PFSK-1 (cell line): Measurements from ENCODE around the gene IFT88.

ENCODE experiments used
- FOXP2 ChIP-seq: optimal IDR thresholded peaks from 2 replicates; pipeline ENCODE3; 2011; ENCODE audit warnings: borderline replicate concordance, control low read depth, inconsistent platforms; ENCODE audit not compliant: insufficient read depth; ENCODE audit errors: extremely low read length, extremely low read depth
- POLR2AphosphoS5 ChIP-seq: IDR thresholded peaks from 2 replicates; pipeline ENCODE4 v1.6.1; 2012; ENCODE audit warnings: low read depth, mild to moderate bottlenecking, control low read depth, low read length, moderate library complexity
- SIN3A ChIP-seq: IDR thresholded peaks from 2 replicates; pipeline ENCODE4 v1.6.1; 2012; ENCODE audit warnings: mild to moderate bottlenecking, low read length, moderate library complexity, borderline replicate concordance; ENCODE audit not compliant: insufficient read depth
- TAF1 ChIP-seq: IDR thresholded peaks from 2 replicates; pipeline ENCODE4 v1.6.1; 2012; ENCODE audit warnings: low read length, control low read depth, borderline replicate concordance; ENCODE audit not compliant: insufficient read depth
- TF ChIP-seq, protein P1 (sequence below), 2 experiments: IDR thresholded peaks; 2 replicates each; pipeline versions ENCODE4 v1.6.1 to v1.8.0; 2011 to 2012; ENCODE audit warnings: low read depth in 2 of 2, low read length in 2 of 2, control low read depth in 1 of 2, inconsistent platforms in 1 of 2, mild to moderate bottlenecking in 1 of 2, moderate library complexity in 1 of 2; ENCODE audit not compliant: insufficient read depth in 1 of 2

The IFT88 gene

GRCh38 chr13:20686167-20686566 lies 119.2 kb downstream of the IFT88 start:
- no peak for TF ChIP-seq FOXP2
- no peak for TF ChIP-seq TAF1
- TF ChIP-seq, protein P1, sequence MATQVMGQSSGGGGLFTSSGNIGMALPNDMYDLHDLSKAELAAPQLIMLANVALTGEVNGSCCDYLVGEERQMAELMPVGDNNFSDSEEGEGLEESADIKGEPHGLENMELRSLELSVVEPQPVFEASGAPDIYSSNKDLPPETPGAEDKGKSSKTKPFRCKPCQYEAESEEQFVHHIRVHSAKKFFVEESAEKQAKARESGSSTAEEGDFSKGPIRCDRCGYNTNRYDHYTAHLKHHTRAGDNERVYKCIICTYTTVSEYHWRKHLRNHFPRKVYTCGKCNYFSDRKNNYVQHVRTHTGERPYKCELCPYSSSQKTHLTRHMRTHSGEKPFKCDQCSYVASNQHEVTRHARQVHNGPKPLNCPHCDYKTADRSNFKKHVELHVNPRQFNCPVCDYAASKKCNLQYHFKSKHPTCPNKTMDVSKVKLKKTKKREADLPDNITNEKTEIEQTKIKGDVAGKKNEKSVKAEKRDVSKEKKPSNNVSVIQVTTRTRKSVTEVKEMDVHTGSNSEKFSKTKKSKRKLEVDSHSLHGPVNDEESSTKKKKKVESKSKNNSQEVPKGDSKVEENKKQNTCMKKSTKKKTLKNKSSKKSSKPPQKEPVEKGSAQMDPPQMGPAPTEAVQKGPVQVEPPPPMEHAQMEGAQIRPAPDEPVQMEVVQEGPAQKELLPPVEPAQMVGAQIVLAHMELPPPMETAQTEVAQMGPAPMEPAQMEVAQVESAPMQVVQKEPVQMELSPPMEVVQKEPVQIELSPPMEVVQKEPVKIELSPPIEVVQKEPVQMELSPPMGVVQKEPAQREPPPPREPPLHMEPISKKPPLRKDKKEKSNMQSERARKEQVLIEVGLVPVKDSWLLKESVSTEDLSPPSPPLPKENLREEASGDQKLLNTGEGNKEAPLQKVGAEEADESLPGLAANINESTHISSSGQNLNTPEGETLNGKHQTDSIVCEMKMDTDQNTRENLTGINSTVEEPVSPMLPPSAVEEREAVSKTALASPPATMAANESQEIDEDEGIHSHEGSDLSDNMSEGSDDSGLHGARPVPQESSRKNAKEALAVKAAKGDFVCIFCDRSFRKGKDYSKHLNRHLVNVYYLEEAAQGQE (IDR thresholded peaks at IDR 0.05; ENCODE audit: insufficient read depth in 1 of 2, low read depth in 2 of 2, low read length in 2 of 2): no peak
- TF ChIP-seq SIN3A: no peak
- TF ChIP-seq POLR2AphosphoS5: no peak

DNA sequence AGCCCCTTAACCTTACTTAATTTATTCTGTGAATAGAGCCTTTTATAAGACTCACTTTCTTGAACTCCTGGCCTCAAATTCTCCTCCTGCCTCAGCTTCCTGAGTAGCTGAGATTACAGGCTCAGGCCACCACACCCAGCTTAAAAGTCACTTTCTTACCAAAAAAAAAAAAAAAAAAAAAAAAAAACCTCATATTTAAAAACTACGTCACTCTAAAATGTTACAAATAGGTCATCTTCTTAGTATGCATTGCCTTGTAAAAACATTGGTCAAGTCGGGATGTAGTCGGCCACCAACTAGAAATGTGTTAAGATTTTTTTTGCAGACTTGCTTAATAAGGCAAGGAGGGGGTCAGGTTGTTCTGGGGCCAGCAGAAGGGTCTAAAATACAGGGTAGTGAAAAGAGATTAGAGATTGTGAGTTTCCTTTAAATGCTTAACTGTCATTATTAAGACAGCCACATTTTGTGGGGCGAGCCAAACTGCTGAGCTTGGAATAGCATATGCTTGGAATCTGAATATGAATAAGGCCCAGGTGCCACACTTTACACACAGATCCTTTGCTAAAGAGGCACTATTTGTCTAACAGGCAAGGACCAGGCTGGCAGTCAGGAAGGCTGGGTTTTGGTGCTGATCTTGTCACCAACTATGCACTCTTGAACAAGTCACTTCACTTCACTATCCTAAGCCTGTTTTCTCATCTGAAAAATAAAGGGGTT lies 120.1 kb downstream of the IFT88 start:
- no peak for TF ChIP-seq POLR2AphosphoS5
- TF ChIP-seq, protein P1 (IDR thresholded peaks at IDR 0.05; ENCODE audit: insufficient read depth in 1 of 2, low read depth in 2 of 2, low read length in 2 of 2): no peak
- TF ChIP-seq TAF1: no peak
- TF ChIP-seq SIN3A: no peak
- TF ChIP-seq FOXP2: no peak

- TF ChIP-seq TAF1 (no peak), SIN3A (no peak), FOXP2 (no peak), POLR2AphosphoS5 (no peak)
- TF ChIP-seq, protein P1 (IDR thresholded peaks at IDR 0.05; ENCODE audit: insufficient read depth in 1 of 2, low read depth in 2 of 2, low read length in 2 of 2): no peak
These were observed 122.3 kb downstream of the IFT88 start for GRCh38 chr13:20689291-20689690.

DNA sequence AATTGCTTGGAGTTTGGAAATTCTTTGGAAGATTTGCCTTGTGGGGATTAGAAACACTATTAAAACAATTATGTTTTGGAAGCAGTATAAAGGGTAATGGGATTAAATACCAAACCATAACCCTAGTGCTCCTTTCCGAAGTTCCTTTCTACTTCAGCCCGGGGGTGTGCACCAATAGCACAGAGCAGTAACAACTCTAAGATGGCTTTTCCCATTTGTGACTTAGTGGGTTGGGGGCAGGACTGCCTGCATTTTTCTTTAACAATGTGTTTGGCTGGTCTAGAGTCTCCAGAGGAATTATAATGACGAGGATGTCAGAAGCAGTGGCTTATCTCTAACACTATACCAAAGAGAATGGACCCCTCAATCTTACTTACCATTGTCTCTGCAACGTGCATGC lies 124.7 kb downstream of the IFT88 start:
- TF ChIP-seq TAF1: no peak

DNA sequence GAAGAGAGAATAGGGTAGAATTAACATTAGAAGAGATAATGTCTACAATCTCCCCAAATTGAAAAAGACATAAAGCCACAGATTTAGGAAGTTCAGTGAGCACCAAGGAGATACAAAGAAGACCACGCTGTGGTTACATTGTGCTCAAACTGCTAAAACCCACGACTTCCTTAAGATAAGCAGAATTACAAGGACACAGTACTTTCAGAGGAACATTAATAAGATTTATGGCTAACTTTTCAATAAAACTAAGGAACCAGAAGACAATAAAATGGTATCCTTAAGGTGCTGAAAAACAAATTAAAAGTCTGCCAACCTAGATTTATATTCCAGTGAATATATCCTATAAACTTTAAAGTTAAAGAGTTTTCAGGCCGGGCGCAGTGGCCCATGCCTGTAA lies 129.1 kb downstream of the IFT88 start:
- no peak for TF ChIP-seq FOXP2
- no peak for TF ChIP-seq TAF1
- TF ChIP-seq, protein P1 (IDR thresholded peaks at IDR 0.05; ENCODE audit: insufficient read depth in 1 of 2, low read depth in 2 of 2, low read length in 2 of 2): no peak
- no peak for TF ChIP-seq SIN3A
- TF ChIP-seq POLR2AphosphoS5: no peak
